A673 (cell line): ENCODE results near the gene TENT5C. TPM values are rescaled to one million over a fixed set of nuclear protein-coding genes. Genes with fewer than 3 reads are reported as not detected.

ENCODE experiments used
- BruUV-seq: library from RNA; stranded (reverse); fragments of 400-500 nt; replicated peaks from 2 replicates; lab custom pipeline; 2021; lab: Mats Ljungman, UMichigan
- CTCF ChIA-PET: fragments of 300-600 bp; sonication (Branson Sonifier 250); formaldehyde crosslinking; loops from one replicate; lab custom pipeline; 2022; ENCODE audit warnings: antibody characterized with exemption; lab: Charles Lee
- POLR2A ChIA-PET: fragments of 300-600 bp; sonication (Branson Sonifier 250); formaldehyde crosslinking; loops from one replicate; lab custom pipeline; 2022; ENCODE audit warnings: antibody characterized with exemption; ENCODE audit not compliant: low non-redundant PET; lab: Charles Lee
- DNase-seq: peaks from one replicate; pipeline ENCODE4 v3.0.0-alpha.2; 2015; ENCODE audit warnings: low spot score
- H3K27ac ChIP-seq: fragments of 200-600 bp; sonication (generic); 2 replicates; pipeline ENCODE4 v1.5.1; 2016; ENCODE audit warnings: mixed run types, low read depth, mild to moderate bottlenecking, mixed read lengths, antibody characterized with exemption, low read length; ENCODE audit not compliant: poor library complexity, severe bottlenecking
- H3K27me3 ChIP-seq: fragments of 200-600 bp; sonication (generic); replicated peaks from 2 replicates; pipeline ENCODE4 v1.6.1; 2017; ENCODE audit warnings: mixed run types, low read depth, mild to moderate bottlenecking, mixed read lengths, antibody characterized with exemption, low read length; ENCODE audit not compliant: insufficient read depth, poor library complexity
- H3K36me3 ChIP-seq: fragments of 200-600 bp; sonication (generic); 2 replicates; pipeline ENCODE4 v1.6.1; 2016; ENCODE audit warnings: mixed run types, mild to moderate bottlenecking, mixed read lengths, antibody characterized with exemption, low read length; ENCODE audit not compliant: insufficient read depth, poor library complexity, severe bottlenecking
- H3K4me1 ChIP-seq: fragments of 200-600 bp; sonication (generic); 2 replicates; pipeline ENCODE4 v1.6.1; 2017; ENCODE audit warnings: mixed run types, mild to moderate bottlenecking, mixed read lengths, antibody characterized with exemption, low read length; ENCODE audit not compliant: insufficient read depth, poor library complexity, severe bottlenecking
- H3K4me3 ChIP-seq: fragments of 200-600 bp; sonication (generic); 2 replicates; pipeline ENCODE4 v1.5.1; 2016; ENCODE audit warnings: low read depth, mixed run types, mild to moderate bottlenecking, mixed read lengths, low read length; ENCODE audit not compliant: poor library complexity, severe bottlenecking
- H3K9me3 ChIP-seq: fragments of 200-600 bp; sonication (generic); 2 replicates; pipeline ENCODE4 v1.6.1; 2016; ENCODE audit warnings: mixed run types, low read depth, mild to moderate bottlenecking, mixed read lengths, antibody characterized with exemption, low read length; ENCODE audit not compliant: poor library complexity, severe bottlenecking
- EZH2 ChIP-seq: fragments of 200-600 bp; sonication (generic); IDR thresholded peaks from 2 replicates; pipeline ENCODE4 v1.6.1; 2017; ENCODE audit warnings: borderline replicate concordance, low read depth, mild to moderate bottlenecking, mixed read lengths, antibody characterized with exemption, low read length; ENCODE audit not compliant: poor library complexity, severe bottlenecking
- intact Hi-C: fragments of 100-400 bp; cut with micrococcal nuclease; formaldehyde crosslinking; loops from one replicate; pipeline ENCODE4 v1.10.0; 2022; ENCODE audit not compliant: unreplicated experiment
- total RNA-seq: library from RNA; stranded (reverse); gene quantifications from 2 replicates; pipeline ENCODE4 v1.2.3, GENCODE V29; 2021
- TF ChIP-seq, protein P1 (sequence below): fragments of 300-800, 200-600 bp; sonication (generic); conservative IDR thresholded peaks from 2 replicates; pipeline ENCODE4 v1.5.1; 2017; ENCODE audit warnings: low read depth, mild to moderate bottlenecking, antibody characterized with exemption, low read length, moderate library complexity, mixed read lengths

The TENT5C gene
- total RNA-seq, 1 experiment from 2014 or later: 1.1 TPM

DNA sequence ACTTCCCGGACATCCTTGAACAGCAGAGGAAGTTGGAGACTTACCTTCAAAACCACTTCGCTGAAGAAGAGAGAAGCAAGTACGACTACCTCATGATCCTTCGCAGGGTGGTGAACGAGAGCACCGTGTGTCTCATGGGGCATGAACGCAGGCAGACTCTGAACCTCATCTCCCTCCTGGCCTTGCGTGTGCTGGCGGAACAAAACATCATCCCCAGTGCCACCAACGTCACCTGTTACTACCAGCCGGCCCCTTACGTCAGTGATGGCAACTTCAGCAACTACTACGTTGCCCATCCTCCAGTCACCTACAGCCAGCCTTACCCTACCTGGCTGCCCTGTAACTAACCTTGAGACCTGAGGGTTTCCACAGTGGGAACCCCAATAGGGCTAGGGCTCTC, 17.9 kb downstream of the TENT5C start:
- TF ChIP-seq, protein P1, sequence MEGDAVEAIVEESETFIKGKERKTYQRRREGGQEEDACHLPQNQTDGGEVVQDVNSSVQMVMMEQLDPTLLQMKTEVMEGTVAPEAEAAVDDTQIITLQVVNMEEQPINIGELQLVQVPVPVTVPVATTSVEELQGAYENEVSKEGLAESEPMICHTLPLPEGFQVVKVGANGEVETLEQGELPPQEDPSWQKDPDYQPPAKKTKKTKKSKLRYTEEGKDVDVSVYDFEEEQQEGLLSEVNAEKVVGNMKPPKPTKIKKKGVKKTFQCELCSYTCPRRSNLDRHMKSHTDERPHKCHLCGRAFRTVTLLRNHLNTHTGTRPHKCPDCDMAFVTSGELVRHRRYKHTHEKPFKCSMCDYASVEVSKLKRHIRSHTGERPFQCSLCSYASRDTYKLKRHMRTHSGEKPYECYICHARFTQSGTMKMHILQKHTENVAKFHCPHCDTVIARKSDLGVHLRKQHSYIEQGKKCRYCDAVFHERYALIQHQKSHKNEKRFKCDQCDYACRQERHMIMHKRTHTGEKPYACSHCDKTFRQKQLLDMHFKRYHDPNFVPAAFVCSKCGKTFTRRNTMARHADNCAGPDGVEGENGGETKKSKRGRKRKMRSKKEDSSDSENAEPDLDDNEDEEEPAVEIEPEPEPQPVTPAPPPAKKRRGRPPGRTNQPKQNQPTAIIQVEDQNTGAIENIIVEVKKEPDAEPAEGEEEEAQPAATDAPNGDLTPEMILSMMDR: no peak
- no peak for TF ChIP-seq EZH2
- intact Hi-C loops: no loop called here
- H3K4me3 ChIP-seq: no peak overlapping the region
- H3K27ac ChIP-seq: no peak overlapping the region
- no peak for DNase-seq
- no peaks in the 10 kb centered on the region for H3K9me3 ChIP-seq
- ChIA-PET POLR2A (no interaction called here), CTCF (no interaction called here)
- H3K36me3 ChIP-seq: no peaks in the 10 kb centered on the region
- H3K4me1 ChIP-seq: no peaks in the 10 kb centered on the region
- no peaks in the 10 kb centered on the region for H3K27me3 ChIP-seq
- no TSS peak for BruUV-seq

GRCh38 chr1:117627546-117628130, 21.8 kb downstream of the TENT5C start:
- no peak overlapping the region for H3K4me3 ChIP-seq
- ChIA-PET CTCF (no interaction called here), POLR2A (no interaction called here)
- H3K27me3 ChIP-seq: no peaks in the 10 kb centered on the region
- no peaks in the 10 kb centered on the region for H3K9me3 ChIP-seq
- intact Hi-C loops: no loop called here
- no peak for DNase-seq
- no peak overlapping the region for H3K27ac ChIP-seq
- no peak for TF ChIP-seq EZH2
- TF ChIP-seq, protein P1: no peak
- BruUV-seq: no TSS peak
- H3K4me1 ChIP-seq: no peaks in the 10 kb centered on the region
- H3K36me3 ChIP-seq: no peaks in the 10 kb centered on the region

DNA sequence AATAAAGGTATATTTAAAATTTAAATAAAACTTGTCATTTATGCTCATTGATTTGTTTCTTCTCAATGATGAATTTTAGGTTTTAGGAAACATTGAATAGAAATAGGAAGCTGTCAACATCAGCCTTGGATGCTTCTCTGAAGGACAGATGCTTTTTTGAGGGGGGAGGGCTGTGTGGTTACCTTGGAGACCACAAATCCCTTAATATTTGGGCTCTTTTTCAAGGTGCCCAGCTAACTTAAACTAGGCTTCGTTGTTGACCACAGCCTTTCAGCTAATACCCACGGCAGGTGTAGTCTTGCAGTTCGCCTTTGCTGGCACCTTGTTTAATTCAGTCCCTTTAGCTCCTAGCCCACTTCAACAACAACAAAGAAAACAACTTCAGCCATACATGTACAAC, 22.5 kb downstream of the TENT5C start:
- no TSS peak for BruUV-seq
- Histone ChIP-seq H3K4me1 (no peaks in the 10 kb centered on the region), H3K27ac (no peak overlapping the region), H3K27me3 (no peaks in the 10 kb centered on the region), H3K9me3 (no peaks in the 10 kb centered on the region), H3K4me3 (no peak overlapping the region), H3K36me3 (no peaks in the 10 kb centered on the region)
- POLR2A ChIA-PET: no interaction called here
- CTCF ChIA-PET: no interaction called here
- no peak for DNase-seq
- intact Hi-C loops: no loop called here
- TF ChIP-seq, protein P1: no peak
- TF ChIP-seq EZH2: no peak
